ENCODE data around the gene TMEM169.
"Not testable (repeated sequence)": the region's sequence is repeated elsewhere in the genome, so short reads cannot be mapped to it uniquely, and the experiment has no call there.

Gene TMEM169

GRCh38 chr2:216134958-216135541 lies 53.3 kb downstream of the TMEM169 start:
- no peak for DNase-seq

- DNase-seq, result no peak
Measured at GRCh38 chr2:216139884-216140283, 58.2 kb downstream of the TMEM169 start.

- DNase-seq, result not testable (repeated sequence)
Measured at GRCh38 chr2:216141516-216141915, 59.8 kb downstream of the TMEM169 start.

- no peak for DNase-seq
Measured at GRCh38 chr2:216142540-216142939, 60.8 kb downstream of the TMEM169 start.

GRCh38 chr2:216144372-216144771 lies 62.7 kb downstream of the TMEM169 start:
- DNase-seq, result no peak

- no peak for DNase-seq
Measured at GRCh38 chr2:216144857-216145256, 63.1 kb downstream of the TMEM169 start.

- no peak for DNase-seq
Measured at GRCh38 chr2:216146573-216146972, 64.9 kb downstream of the TMEM169 start.

GRCh38 chr2:216147172-216148131 lies 65.7 kb downstream of the TMEM169 start:
- DNase-seq, result no peak

GRCh38 chr2:216148983-216149382 lies 67.3 kb downstream of the TMEM169 start:
- DNase-seq, result no peak

- no peak for DNase-seq
Measured at GRCh38 chr2:216149741-216150140, 68.0 kb downstream of the TMEM169 start.

- DNase-seq, result peak in 1 of 2 experiments; percentile 0
Measured at GRCh38 chr2:216151313-216152025, 69.8 kb downstream of the TMEM169 start.
